Measurements from ENCODE around the gene EFCAB6.
"Not testable (repeated sequence)": the region's sequence is repeated elsewhere in the genome, so short reads cannot be mapped to it uniquely, and the experiment has no call there.

The EFCAB6 gene

DNA sequence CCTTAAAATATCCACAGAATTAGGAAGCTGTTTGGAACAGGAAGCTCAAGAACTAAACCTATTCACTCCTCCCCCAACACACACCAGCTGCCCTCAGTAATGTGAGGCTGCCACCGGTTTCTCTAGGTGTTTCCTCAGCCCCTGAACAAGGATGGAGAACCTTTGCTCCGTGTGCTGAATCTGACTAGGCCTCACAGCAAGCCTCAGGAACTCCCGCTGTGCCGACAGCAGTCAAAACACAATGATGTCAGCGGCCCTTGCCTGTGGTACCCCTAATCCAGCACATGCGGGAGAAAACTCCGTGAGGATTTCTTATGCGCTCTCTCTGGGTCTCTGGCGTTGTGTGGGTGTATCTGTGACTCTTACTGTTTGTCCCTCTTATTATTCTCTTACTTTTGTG is 153.3 kb downstream of the EFCAB6 start:
- no peak overlapping the region for H3K4me3 ChIP-seq (ENCODE audit: low read depth, low read length)
- TF ChIP-seq, protein P1, sequence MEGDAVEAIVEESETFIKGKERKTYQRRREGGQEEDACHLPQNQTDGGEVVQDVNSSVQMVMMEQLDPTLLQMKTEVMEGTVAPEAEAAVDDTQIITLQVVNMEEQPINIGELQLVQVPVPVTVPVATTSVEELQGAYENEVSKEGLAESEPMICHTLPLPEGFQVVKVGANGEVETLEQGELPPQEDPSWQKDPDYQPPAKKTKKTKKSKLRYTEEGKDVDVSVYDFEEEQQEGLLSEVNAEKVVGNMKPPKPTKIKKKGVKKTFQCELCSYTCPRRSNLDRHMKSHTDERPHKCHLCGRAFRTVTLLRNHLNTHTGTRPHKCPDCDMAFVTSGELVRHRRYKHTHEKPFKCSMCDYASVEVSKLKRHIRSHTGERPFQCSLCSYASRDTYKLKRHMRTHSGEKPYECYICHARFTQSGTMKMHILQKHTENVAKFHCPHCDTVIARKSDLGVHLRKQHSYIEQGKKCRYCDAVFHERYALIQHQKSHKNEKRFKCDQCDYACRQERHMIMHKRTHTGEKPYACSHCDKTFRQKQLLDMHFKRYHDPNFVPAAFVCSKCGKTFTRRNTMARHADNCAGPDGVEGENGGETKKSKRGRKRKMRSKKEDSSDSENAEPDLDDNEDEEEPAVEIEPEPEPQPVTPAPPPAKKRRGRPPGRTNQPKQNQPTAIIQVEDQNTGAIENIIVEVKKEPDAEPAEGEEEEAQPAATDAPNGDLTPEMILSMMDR (IDR thresholded peaks at IDR 0.05; ENCODE audit: borderline replicate concordance, insufficient read depth, low read depth, low read length), result no peak

DNA sequence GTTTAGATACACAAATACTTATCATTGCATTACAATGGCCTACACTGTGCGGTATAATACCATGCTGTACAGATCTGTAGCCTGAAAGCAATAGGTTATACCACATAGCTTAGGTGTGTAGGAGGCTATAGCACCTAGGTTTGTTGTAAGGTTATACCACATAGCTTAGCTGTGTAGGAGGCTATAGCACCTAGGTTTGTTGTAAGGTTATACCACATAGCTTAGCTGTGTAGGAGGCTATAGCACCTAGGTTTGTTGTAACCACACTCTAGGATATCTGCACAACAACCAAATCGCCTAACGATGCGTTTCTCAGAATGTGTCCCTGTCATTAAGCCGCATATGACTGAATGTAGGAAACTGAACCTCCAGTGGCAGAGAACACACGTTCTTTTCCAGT is 155.5 kb downstream of the EFCAB6 start:
- H3K4me3 ChIP-seq (ENCODE audit: low read depth, low read length), result not testable (repeated sequence)

DNA sequence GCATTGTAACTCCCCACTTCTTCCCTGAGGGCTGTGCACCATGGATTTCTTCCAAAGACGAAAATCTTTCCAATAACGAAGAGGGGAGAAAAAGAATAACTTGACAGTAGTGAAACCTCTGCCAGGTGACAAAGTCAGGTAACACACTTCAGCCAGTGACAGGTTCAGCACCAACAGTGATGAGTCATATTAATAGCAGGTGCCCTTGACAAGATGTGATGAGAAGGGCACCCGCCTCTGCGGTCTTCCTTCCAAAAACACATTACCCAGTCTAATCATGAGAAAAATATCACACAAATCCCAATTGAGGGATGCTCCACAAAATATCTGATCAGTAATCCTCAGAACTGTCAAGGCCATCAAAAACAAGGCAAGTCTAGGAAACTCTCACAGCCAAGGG is 157.8 kb downstream of the EFCAB6 start:
- no peak overlapping the region for H3K4me3 ChIP-seq (ENCODE audit: low read depth, low read length)
- TF ChIP-seq, protein P1 (IDR thresholded peaks at IDR 0.05; ENCODE audit: borderline replicate concordance, insufficient read depth, low read depth, low read length), result no peak

DNA sequence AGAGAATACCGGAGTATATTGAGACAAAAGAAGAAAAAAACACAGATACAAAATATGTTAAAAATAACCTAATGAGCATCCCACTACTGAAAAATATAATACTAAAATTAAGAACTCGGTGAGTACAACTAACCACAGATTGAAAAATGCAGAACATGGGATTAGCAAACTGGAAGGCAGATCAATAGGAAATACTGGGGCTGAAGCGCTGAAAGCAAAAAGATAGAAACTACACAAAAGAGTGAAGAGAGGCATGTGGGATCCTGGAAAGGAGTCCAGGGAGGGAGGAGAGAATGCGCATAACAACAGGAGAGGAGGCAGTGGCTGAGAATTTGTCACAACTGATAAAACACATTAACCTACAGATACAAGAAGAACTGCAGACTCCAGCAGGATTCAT is 159.3 kb downstream of the EFCAB6 start:
- TF ChIP-seq, protein P1 (IDR thresholded peaks at IDR 0.05; ENCODE audit: borderline replicate concordance, insufficient read depth, low read depth, low read length), result no peak
- no peak overlapping the region for H3K4me3 ChIP-seq (ENCODE audit: low read depth, low read length)

DNA sequence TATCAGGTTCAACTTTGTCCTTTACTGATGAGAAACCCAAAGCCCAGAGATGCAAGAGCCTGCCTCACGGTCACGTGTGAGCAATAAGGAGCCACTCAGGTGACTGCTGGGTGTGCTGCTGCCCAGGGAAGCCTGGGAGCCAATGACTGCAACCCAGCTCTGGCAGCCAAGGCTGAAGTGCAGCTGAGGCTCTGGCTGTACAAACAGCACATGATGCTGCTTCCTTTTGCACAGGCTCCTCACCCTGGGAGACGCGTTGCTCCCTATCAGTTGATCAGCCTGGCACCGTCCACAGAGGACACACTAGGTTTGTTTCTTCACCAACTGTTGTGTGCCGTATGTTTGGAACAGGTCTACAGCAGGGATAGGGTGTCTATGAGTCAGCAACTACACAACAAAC is 168.7 kb downstream of the EFCAB6 start:
- TF ChIP-seq, protein P1 (IDR thresholded peaks at IDR 0.05; ENCODE audit: borderline replicate concordance, insufficient read depth, low read depth, low read length), result no peak
- no peak overlapping the region for H3K4me3 ChIP-seq (ENCODE audit: low read depth, low read length)

DNA sequence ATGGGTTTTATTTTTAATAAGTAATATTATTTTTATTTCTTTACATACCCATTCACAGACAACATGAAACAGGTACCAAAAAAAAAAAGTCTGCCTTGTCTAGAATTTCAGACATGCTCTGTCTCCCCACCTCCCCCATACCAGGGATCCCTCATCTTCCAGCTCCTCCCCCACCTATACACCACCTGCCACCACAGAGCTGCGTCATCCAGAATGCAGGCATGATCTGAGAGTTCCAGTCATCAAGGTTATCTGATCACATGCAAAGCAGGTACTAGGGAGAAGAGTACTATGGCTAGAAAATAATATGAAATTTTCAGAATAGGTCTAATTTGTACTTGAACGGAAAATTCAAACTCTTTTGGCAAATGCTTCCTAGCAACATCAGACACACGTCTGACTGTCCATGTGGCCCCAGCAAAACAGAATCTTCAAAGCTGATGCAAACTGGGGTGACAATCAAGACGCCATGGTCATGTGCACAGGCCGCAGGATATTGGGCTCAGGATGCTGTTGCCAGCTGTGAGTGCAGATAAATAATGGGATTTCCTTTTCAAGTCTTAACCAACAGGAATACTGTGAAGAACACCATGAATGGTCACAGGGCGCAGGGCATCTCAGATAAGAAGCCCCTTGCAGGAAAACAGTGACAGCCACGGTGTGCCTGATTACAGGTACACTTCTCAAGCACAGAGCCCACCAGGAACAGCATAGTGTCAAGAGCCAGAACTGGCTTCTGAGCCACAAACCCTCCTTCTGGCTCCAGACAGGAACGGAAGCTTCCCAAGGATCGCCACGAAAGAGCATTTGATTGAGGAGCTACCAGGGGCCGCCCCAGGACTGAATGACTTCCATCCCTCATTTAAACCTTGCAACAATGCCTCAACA is 169.5 kb downstream of the EFCAB6 start:
- TF ChIP-seq, protein P1 (IDR thresholded peaks at IDR 0.05; ENCODE audit: borderline replicate concordance, insufficient read depth, low read depth, low read length), result no peak
- no peak overlapping the region for H3K4me3 ChIP-seq (ENCODE audit: low read depth, low read length)

DNA sequence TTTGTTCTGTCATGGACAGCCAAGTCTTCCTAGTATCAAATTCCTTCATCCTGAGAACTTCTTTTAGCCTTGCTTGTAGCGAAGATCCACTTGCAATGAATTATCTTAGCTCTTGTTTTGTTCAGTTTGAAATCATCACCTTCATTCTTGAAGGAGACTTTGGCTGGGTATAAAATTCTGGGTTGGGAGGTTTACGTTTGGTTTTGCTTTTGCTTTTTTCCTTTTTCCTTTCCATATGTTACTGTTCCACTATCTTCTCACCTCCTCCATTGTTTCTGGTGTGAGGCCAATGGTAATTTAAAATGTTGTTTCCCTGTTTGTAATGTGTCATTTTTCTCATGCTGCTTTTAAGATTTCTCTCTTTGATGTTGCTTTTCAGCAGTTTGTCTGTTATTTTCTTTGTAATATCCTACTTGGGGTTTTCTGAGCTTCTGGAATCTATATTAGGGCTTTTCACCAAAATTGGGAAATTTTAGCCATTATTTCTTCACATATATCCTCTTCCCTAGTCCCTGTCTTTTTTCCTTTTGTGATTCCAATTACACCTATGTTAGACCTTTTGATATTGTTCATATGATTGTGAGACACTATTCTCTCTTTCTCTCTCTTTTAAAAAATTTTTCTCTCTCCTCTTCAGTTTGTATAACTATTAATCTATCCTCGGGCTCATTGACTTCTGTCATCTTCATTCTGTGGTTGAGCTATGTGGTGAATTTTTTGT is 172.7 kb downstream of the EFCAB6 start:
- no peak overlapping the region for H3K4me3 ChIP-seq (ENCODE audit: low read depth, low read length)
- TF ChIP-seq, protein P1 (IDR thresholded peaks at IDR 0.05; ENCODE audit: borderline replicate concordance, insufficient read depth, low read depth, low read length), result no peak
